SU-DHL-6 (cell line): ENCODE measurements around the gene PGGHG.

Experiments
- H2AFZ ChIP-seq: fragments of 200-600 bp; sonication (generic); 2 replicates; pipeline ENCODE4 v1.6.1; 2014; ENCODE audit warnings: low read depth, mild to moderate bottlenecking, moderate library complexity, mixed read lengths, antibody characterized with exemption, low read length; ENCODE audit not compliant: severe bottlenecking
- H3F3A ChIP-seq: fragments of 200-600 bp; shearing (Covaris generic); 2 replicates; pipeline ENCODE4 v1.6.0; 2016; ENCODE audit warnings: antibody characterized with exemption, mild to moderate bottlenecking; ENCODE audit not compliant: insufficient read depth
- H3K27ac ChIP-seq: fragments of 200-600 bp; sonication (generic); 2 replicates; pipeline ENCODE4 v1.5.1; 2016; ENCODE audit warnings: low read depth, mild to moderate bottlenecking, low read length, moderate library complexity, mixed read lengths
- H3K27me3 ChIP-seq: fragments of 200-600 bp; sonication (generic), shearing (Covaris generic); 2 replicates; pipeline ENCODE4 v1.6.0; 2014; ENCODE audit warnings: mild to moderate bottlenecking, low read length
- H3K36me3 ChIP-seq: fragments of 200-600 bp; sonication (generic); 2 replicates; pipeline ENCODE4 v1.6.1; 2014; ENCODE audit warnings: mild to moderate bottlenecking, low read length, mixed read lengths
- H3K4me2 ChIP-seq: fragments of 300-600, 200-600 bp; shearing (Covaris generic), sonication (generic); 2 replicates; pipeline ENCODE4 v1.6.0; 2014; ENCODE audit warnings: low read length, low read depth, mild to moderate bottlenecking; ENCODE audit not compliant: poor library complexity, severe bottlenecking
- H3K4me3 ChIP-seq: fragments of 200-600 bp; sonication (generic); 2 replicates; pipeline ENCODE4 v1.5.1; 2014; ENCODE audit warnings: antibody characterized with exemption, low read length, mild to moderate bottlenecking, mixed read lengths; ENCODE audit not compliant: insufficient read depth, poor library complexity, severe bottlenecking
- H3K79me2 ChIP-seq: fragments of 200-600 bp; sonication (generic); 2 replicates; pipeline ENCODE4 v1.6.1; 2014; ENCODE audit warnings: mild to moderate bottlenecking, low read length, moderate library complexity; ENCODE audit not compliant: insufficient read depth
- H3K9ac ChIP-seq: fragments of 200-600 bp; sonication (generic); 2 replicates; pipeline ENCODE4 v1.7.0; 2014; ENCODE audit warnings: mild to moderate bottlenecking, low read length
- H3K9me2 ChIP-seq: fragments of 200-600 bp; sonication (generic); replicated peaks from 2 replicates; pipeline ENCODE4 v1.6.1; 2014; ENCODE audit warnings: low read length; ENCODE audit not compliant: insufficient read depth
- H3K9me3 ChIP-seq: fragments of 200-600 bp; sonication (generic); 2 replicates; pipeline ENCODE4 v1.6.1; 2014; ENCODE audit warnings: low read length, mixed read lengths; ENCODE audit not compliant: insufficient read depth
- H4K20me1 ChIP-seq: fragments of 200-600 bp; sonication (generic); 2 replicates; pipeline ENCODE4 v1.6.1; 2014; ENCODE audit warnings: low read depth, mild to moderate bottlenecking, antibody characterized with exemption, low read length, moderate library complexity, mixed read lengths
- EZH2phosphoT487 ChIP-seq: fragments of 200-600 bp; sonication (generic), shearing (Covaris generic); conservative IDR thresholded peaks from 2 replicates; pipeline ENCODE4 v1.6.1; 2018; ENCODE audit warnings: mild to moderate bottlenecking, antibody characterized with exemption, low read length, moderate library complexity, mixed read lengths
- TF ChIP-seq, protein P1 (sequence below): fragments of 200-600 bp; sonication (generic); IDR thresholded peaks from one replicate; pipeline ENCODE4 v1.5.1; 2017; ENCODE audit warnings: antibody characterized with exemption, mild to moderate bottlenecking, low read length, moderate library complexity; ENCODE audit not compliant: insufficient read depth, poor library complexity, severe bottlenecking

The PGGHG gene

DNA sequence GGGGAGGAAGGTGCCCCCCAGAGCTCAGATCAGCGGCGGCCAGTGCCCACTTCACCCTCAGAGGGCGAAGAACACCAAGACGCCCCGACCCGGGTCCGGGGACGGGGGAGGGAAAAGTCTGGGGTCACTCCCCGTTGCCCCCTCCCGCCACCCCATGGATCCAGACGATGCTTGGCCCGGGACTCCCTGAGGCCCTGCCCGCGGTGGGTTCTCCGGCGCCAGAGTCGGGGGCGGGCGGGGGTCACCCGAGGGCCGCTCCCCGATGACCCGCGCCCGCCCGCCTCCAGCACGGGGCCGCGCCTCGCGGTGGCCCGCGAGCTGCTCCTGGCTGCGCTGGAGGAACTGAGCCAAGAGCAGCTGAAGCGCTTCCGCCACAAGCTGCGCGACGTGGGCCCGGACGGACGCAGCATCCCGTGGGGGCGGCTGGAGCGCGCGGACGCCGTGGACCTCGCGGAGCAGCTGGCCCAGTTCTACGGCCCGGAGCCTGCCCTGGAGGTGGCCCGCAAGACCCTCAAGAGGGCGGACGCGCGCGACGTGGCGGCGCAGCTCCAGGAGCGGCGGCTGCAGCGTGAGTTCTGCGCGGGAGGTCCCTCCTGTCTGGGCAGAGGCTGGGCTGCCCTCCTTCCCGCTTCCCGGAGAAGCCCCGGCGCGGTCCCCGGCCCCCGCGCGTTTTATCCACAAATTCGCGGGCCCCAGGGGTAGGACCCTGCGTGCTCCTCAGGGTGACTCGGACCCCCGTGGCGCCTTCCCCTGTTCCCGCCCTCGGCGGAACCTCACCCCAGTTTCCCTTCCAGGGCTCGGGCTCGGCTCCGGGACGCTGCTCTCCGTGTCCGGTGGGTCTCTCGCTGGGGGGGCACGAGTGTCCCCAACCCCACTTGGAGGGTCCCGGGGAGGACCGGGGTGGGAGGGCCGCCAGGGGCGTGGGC lies 9.6 kb upstream of the PGGHG start:
- Histone ChIP-seq H3K36me3 (no peaks in the 10 kb centered on the region), H2AFZ (no peak overlapping the region), H3K9me2 (no peaks in the 10 kb centered on the region), H3K4me3 (no peak overlapping the region), H3K27ac (no peak overlapping the region), H4K20me1 (no peaks in the 10 kb centered on the region), H3K79me2 (no peaks in the 10 kb centered on the region), H3K4me2 (no peak overlapping the region), H3K9me3 (no peaks in the 10 kb centered on the region), H3K27me3 (no peaks in the 10 kb centered on the region), H3F3A (no peaks in the 10 kb centered on the region), H3K9ac (no peak overlapping the region)
- TF ChIP-seq, protein P1, sequence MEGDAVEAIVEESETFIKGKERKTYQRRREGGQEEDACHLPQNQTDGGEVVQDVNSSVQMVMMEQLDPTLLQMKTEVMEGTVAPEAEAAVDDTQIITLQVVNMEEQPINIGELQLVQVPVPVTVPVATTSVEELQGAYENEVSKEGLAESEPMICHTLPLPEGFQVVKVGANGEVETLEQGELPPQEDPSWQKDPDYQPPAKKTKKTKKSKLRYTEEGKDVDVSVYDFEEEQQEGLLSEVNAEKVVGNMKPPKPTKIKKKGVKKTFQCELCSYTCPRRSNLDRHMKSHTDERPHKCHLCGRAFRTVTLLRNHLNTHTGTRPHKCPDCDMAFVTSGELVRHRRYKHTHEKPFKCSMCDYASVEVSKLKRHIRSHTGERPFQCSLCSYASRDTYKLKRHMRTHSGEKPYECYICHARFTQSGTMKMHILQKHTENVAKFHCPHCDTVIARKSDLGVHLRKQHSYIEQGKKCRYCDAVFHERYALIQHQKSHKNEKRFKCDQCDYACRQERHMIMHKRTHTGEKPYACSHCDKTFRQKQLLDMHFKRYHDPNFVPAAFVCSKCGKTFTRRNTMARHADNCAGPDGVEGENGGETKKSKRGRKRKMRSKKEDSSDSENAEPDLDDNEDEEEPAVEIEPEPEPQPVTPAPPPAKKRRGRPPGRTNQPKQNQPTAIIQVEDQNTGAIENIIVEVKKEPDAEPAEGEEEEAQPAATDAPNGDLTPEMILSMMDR = no peak
- TF ChIP-seq EZH2phosphoT487 = no peak

DNA sequence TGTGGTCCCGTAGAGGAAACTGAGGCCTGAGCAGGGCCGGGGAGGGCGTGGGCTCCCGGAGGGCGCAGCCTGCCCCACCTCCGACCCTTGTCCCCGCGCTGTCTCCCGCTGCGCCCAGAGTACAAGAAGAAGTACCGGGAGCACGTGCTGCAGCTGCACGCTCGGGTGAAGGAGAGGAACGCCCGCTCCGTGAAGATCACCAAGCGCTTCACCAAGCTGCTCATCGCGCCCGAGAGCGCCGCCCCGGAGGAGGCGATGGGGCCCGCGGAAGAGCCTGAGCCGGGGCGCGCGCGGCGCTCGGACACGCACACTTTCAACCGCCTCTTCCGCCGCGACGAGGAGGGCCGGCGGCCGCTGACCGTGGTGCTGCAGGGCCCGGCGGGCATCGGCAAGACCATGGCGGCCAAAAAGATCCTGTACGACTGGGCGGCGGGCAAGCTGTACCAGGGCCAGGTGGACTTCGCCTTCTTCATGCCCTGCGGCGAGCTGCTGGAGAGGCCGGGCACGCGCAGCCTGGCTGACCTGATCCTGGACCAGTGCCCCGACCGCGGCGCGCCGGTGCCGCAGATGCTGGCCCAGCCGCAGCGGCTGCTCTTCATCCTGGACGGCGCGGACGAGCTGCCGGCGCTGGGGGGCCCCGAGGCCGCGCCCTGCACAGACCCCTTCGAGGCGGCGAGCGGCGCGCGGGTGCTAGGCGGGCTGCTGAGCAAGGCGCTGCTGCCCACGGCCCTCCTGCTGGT lies 8.8 kb upstream of the PGGHG start:
- H3K79me2 ChIP-seq = no peaks in the 10 kb centered on the region
- H3K4me2 ChIP-seq = no peak overlapping the region
- H3K9me2 ChIP-seq = no peaks in the 10 kb centered on the region
- no peak overlapping the region for H3K9ac ChIP-seq
- H3K27me3 ChIP-seq = no peaks in the 10 kb centered on the region
- H3F3A ChIP-seq = no peaks in the 10 kb centered on the region
- H2AFZ ChIP-seq = no peak overlapping the region
- H3K36me3 ChIP-seq = no peaks in the 10 kb centered on the region
- no peak overlapping the region for H3K4me3 ChIP-seq
- TF ChIP-seq EZH2phosphoT487 = no peak
- TF ChIP-seq, protein P1 = no peak
- no peaks in the 10 kb centered on the region for H4K20me1 ChIP-seq
- no peaks in the 10 kb centered on the region for H3K9me3 ChIP-seq
- H3K27ac ChIP-seq = no peak overlapping the region

DNA sequence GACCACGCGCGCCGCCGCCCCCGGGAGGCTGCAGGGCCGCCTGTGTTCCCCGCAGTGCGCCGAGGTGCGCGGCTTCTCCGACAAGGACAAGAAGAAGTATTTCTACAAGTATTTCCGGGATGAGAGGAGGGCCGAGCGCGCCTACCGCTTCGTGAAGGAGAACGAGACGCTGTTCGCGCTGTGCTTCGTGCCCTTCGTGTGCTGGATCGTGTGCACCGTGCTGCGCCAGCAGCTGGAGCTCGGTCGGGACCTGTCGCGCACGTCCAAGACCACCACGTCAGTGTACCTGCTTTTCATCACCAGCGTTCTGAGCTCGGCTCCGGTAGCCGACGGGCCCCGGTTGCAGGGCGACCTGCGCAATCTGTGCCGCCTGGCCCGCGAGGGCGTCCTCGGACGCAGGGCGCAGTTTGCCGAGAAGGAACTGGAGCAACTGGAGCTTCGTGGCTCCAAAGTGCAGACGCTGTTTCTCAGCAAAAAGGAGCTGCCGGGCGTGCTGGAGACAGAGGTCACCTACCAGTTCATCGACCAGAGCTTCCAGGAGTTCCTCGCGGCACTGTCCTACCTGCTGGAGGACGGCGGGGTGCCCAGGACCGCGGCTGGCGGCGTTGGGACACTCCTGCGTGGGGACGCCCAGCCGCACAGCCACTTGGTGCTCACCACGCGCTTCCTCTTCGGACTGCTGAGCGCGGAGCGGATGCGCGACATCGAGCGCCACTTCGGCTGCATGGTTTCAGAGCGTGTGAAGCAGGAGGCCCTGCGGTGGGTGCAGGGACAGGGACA lies 8.0 kb upstream of the PGGHG start:
- Histone ChIP-seq H3K27me3 (no peaks in the 10 kb centered on the region), H3K4me2 (no peak overlapping the region), H3K27ac (no peak overlapping the region), H3K9me3 (no peaks in the 10 kb centered on the region), H3F3A (no peaks in the 10 kb centered on the region), H3K9me2 (no peaks in the 10 kb centered on the region), H3K36me3 (no peaks in the 10 kb centered on the region), H4K20me1 (no peaks in the 10 kb centered on the region), H3K9ac (no peak overlapping the region), H2AFZ (no peak overlapping the region), H3K79me2 (no peaks in the 10 kb centered on the region), H3K4me3 (no peak overlapping the region)
- TF ChIP-seq EZH2phosphoT487 = no peak
- TF ChIP-seq, protein P1 = no peak
